ENCODE measurements around the gene CCDC149.

DNA sequence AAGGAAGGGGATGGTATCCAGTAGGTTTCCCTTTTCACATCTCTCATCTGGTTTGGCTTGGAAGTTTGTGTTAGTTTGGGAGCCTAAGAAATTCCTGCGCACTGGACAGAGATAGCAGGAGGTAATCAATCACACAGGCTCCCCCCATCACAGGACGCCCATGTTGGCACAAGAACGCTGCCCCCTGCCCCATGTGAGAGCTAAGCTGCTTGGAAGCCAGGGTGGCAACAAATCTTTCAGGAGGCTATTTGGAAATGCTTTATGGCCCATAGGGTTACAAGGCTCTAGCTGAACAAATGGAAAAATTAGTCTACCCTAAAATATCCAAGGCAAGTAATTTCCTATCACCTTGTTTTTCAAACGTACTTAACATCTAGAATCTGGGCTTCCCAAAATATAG is 63.5 kb downstream of the CCDC149 start:
- no peak for TF ChIP-seq CTCF (IDR thresholded peaks at IDR 0.05)
- no peak for TF ChIP-seq POLR2A (IDR thresholded peaks at IDR 0.05)

All from heart left ventricle (tissue), 13 donors.